NB4 (cell line): ENCODE measurements around the gene CLK1.

ENCODE experiments used
- CTCF ChIP-seq: IDR thresholded peaks from one replicate; pipeline ENCODE4 v1.5.1; 2012; ENCODE audit warnings: low read depth, low read length
- MYC ChIP-seq: IDR thresholded peaks from 2 replicates; pipeline ENCODE4 v1.6.1; 2011; ENCODE audit warnings: low read depth, low read length
- POLR2A ChIP-seq: IDR thresholded peaks from 2 replicates; pipeline ENCODE4 v1.6.1; 2011; ENCODE audit warnings: mild to moderate bottlenecking; ENCODE audit not compliant: insufficient read length; ENCODE audit errors: extremely low read depth

- no peak for TF ChIP-seq CTCF
- TF ChIP-seq MYC = no peak
- no peak for TF ChIP-seq POLR2A
These were observed 35.7 kb downstream of the CLK1 start for GRCh38 chr2:200828572-200829257.
